ENCODE measurements around the gene PXMP4. TPM values are rescaled to one million over a fixed set of nuclear protein-coding genes. Genes with fewer than 3 reads are reported as not detected.

Gene PXMP4
- total RNA-seq, 1 donor from 2014 or later, result 9.2 TPM

DNA sequence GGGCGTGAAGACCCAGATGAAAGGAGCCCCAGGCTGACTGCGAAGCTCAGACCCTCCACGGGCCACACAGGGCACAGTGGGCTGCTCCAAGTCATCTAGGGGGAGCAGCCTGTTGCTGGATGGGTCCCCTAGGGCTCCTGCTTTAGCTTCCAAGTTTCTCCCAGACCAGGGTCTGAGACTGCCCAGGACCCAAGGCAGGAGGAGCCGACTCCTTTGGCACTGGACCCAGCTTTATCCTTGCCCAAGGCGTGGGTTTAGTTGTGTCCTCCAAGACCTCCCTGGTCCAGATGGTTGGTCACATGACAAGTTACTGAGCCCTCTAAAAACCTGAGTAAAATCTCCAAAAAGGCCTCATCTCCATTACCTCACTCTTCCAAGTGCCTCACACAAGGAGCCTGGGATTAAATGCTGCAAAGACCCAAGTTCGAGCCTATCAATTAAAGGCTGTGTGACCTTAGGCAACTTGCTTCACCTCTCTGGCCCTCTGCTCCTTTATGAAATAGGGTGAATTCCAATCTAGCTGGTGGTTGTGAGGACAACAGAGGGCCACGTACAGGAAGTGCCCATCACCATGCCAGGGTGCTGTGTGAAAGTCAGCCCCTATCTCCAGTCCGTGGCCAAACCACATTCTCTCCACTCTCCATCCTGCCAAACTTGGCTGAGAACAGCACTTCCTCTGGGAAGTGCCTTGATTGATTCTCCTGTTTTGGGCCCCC, 48.4 kb downstream of the PXMP4 start:
- no peak for DNase-seq (ENCODE audit: extremely low read depth, low read depth, low spot score)

DNA sequence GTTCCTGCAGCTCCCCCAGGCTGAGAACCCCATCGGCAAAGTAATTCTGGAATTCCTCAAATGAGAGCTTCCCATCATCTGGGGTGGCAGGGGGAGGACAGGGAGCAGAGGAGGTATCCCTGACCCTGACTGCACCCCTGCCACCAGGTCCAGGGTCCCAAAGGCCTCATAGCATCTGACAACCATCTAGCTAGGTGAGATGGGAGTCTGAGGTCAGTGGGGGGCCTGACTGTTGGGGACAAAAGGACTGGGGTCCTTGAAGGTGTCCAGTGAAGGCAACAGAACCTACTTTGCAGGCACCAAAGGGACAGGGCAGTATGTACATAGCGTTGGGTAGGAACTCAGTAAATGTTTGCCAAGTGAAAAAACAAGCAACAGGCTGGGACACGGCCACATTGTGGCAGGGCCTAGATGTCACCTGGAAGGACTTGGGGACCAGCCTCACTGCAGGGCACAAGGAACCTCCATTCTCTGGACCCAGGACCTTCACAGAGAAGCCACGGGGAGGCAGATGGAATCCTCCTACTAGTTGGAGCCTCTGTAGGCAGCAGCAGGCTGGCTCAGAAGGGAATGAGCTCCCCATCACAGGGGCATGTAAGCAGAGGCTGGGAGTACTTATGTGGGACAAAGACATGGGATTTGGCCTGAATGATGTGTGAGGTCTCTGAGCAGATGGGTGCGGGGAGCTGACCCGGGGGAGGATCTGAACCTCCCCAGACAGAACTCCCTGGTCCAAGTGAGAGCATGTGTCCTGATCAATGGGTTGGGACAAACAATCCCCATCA, 49.2 kb downstream of the PXMP4 start:
- DNase-seq (ENCODE audit: extremely low read depth, low read depth, low spot score), result no peak

DNA sequence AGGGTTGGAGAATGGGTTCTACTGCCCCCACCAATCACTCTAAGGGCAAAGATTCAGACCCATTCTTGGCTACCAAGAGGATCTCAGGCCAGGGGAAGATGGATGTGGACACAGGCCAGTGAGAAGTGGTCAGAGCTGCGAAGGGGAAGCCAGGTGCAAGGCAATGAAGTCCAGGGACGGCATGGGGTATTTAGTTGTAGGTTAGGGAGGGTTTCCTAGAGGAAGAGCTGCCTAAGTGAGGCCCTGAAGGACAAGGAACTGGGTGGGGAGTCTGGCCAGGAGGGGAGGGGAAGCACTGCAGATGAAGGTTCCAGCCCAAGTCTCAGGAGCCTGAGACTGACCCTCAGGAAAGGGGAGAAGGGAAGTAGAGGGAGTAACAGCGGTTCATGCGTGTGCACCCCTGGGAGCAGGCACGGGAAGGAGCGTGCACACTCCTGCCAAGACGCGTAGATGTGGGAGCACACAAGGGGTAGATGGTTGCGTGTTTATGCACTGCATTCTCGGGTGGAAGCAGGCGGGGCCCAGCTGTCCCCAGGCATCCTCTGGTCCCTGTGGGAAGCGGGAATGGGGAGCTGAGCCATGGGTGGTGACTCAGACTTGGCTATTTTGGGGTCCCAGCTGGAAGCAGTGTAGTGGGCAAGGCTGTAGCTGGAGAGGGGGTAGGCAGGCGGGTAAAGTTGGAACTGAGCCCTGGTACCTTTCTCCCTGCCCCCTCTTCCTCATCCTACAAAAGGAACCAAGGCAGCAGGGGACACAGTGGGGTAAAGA, 50.1 kb downstream of the PXMP4 start:
- DNase-seq (ENCODE audit: extremely low read depth, low read depth, low spot score), result no peak

DNA sequence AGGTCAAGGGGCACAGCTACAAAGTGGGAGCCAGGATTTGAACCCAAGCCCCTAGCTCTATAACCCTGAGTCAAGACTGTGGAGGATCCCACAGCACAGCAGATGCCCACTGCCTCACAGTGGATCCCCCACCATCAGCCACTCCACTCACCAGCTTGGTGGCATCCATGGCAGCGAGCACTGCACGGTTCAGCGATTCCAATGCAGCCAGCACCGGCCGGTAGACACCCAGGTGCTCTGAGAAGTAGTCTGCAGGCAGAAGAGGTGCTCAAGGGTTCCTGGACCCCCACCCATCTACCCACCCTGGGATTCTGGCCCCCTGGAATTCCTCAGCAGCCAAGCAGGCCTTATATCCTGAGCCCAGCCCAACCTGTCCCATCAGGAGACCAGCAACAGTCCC, 50.9 kb downstream of the PXMP4 start:
- DNase-seq (ENCODE audit: extremely low read depth, low read depth, low spot score), result no peak

DNA sequence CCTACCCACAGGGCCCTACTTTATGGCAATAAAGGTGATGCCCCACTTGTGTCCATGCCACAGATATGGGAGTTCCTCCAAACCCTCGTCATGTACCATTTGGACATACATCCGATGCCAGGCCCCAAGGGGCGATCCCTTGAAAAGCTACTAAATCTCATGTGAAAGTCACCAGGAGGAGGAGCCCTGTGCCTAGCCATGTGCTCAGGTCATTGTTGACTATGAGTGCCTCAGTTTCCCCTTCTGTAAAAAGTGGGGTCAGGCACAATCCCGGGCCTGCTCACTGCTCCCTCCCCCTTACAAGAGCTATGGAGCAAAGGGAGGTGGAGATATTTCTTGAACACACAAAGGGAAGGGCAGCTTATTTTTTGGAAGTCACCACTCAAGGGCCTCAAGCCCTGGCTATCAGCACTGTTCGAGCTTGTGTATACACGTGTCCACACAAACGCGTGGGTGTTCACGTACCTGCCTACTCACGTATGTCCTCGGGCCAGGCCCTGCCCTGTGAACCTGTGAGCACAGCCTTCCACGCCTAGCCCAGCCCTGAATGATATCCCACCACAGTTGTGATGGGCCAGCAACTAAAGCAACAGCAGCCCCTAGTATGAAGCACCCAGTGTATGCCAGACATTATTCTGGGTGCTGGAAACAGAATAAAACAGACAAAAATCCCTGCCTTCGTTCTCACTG, 51.5 kb downstream of the PXMP4 start:
- no peak for DNase-seq (ENCODE audit: extremely low read depth, low read depth, low spot score)

DNA sequence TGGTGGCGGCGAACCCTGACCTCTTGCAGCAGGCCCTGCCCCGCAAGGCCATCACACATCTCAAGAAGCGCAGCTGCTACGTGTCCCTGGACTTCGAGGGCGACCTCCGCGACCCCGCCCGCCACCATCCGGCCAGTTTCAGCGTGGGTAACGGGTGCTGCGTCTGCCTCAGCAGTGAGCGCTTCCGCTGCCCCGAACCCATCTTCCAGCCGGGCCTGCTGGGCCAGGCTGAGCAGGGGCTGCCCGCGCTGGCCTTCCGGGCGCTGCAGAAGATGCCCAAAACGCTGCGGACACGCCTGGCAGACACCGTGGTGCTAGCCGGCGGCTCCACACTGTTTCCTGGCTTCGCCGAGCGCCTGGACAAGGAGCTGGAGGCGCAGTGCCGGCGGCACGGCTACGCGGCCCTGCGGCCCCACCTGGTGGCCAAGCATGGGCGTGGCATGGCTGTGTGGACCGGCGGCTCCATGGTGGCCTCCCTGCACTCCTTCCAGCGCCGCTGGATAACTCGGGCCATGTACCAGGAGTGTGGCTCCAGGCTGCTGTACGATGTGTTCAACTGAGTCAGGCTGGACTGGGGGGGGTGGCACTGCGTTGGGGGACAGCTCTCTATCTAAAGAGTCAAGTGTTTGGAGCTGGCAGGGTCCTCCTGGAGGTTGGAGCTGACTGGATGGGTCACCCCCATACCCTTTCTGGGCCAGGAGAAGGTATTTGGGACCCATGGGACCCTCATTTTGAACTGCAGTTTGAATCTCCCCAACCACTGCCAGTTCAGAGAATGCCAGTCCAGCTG, 52.2 kb downstream of the PXMP4 start:
- DNase-seq (ENCODE audit: extremely low read depth, low read depth, low spot score), result no peak

DNA sequence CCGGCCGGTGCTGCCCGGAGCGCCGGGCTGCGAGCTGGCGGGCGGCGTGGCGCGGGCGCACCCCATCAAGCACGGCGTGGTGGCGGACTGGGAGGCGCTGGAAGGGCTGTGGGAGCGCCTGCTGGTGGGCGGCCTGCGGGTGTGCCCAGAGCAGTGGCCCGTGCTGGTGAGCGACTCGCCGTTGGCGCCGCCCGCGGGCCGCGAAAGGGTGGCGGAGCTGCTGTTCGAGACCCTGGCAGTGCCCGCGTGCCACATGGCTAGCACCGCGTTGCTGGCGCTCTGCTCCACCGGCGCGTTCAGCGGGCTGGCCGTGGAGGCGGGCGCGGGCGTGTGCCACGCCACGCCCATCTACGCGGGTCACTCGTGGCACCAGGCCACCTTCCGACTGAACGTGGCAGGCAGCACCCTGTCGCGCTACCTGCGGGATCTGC, 52.9 kb downstream of the PXMP4 start:
- no peak for DNase-seq (ENCODE audit: extremely low read depth, low read depth, low spot score)

DNA sequence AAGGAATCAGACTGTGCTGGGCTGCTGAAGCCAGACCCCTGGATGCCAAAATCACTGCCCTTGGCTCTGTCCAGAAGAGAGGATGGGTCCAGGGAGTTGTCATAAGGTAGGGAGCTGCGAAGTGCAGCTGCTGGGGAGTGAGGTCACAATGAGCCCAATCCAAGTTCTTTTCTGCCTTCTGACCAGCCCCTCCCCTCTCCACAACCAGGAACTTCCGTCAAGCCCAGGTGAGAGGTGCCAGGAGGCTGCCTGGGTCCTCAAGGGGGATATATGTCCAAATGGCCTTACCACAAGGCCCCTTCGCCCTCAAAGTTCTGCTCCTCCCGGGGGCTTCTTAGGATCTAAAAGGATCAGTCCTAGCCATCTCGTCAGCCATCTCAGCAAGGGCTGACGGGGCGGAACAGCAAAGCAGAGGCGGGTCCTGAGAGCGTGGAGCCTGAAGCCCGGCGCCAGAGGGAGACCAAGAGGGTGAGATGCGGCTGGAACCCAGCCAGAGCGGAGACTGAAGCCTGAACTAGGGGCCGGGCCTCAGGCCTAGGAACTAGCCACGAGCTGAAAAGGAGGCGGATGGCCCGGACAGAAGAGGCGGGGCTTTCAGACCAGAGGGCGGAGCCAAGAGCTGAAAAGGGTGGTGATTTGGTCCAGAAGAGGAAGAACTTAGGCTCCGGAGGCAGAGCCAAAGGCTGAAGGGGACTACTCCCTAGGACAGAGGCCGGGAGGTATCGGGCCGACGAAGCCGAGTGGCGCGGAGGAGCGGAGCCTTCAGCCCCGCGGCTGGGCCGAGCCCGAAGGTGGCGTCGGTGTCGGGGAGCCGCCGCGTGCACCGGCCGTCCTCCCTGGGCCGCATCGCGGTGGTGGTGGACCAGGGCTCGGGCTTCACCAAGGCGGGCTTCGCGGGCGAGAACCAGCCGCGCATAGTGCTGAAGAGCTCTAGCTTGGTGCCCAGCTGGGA, 53.5 kb downstream of the PXMP4 start, which contains the start of gene ACTL10:
TSS of gene ACTL10 (plus strand) at position 651 of the 952 bp plus-strand sequence. CDS start 555 bp downstream, outside the sequence.
- DNase-seq (ENCODE audit: extremely low read depth, low read depth, low spot score), result peak; percentile 84

DNA sequence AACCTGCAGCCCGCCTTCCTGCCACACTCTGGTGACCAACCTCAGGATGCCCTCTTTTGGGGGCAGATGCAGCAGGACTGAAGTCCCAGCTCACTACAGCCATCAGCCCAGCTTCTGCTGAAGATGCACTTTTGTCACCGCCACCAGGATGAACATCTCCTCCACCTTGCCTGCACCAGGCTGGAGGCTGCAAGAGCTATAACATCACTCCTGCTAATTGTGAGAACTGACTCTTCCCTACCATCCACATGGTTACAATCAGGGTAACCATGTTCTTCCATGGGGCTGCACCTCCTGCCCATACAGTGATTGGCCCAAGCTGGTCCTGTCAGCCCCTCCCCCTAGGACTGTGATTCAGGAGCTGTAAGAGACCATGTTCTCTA, 55.4 kb downstream of the PXMP4 start:
- no peak for DNase-seq (ENCODE audit: extremely low read depth, low read depth, low spot score)

DNA sequence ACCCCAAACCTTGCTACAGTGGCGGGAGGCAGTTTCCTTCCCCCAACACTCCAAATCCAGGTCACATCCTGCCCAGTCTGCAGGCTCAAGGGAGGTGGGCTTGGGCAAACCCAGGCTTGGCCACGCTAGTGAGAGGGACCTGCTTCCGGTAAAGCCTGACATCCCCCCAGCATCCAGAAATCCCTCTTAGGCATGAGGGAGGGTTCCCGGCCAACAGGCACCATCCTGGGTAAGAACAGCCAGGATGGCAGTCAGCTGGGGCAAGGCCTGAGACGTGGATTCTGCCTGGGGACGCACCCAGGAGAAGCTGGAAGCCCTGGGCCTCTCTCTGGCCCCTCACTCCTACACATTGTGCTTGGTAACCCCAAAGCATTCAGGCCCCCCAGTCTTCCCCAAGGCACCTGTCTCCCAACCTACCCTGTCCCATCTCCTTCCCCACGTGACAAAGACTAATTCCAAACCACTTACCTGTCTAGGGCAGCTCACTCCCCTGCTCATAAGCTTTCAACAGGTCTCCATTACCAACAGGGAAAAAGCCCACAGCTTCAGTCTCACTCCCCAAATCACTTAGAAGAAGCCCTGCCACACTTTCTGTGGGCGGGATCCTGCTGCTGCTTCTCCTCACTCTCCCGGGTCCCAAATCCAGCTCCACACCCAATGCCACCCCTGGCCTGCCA, 55.9 kb downstream of the PXMP4 start:
- DNase-seq (ENCODE audit: extremely low read depth, low read depth, low spot score), result no peak

DNA sequence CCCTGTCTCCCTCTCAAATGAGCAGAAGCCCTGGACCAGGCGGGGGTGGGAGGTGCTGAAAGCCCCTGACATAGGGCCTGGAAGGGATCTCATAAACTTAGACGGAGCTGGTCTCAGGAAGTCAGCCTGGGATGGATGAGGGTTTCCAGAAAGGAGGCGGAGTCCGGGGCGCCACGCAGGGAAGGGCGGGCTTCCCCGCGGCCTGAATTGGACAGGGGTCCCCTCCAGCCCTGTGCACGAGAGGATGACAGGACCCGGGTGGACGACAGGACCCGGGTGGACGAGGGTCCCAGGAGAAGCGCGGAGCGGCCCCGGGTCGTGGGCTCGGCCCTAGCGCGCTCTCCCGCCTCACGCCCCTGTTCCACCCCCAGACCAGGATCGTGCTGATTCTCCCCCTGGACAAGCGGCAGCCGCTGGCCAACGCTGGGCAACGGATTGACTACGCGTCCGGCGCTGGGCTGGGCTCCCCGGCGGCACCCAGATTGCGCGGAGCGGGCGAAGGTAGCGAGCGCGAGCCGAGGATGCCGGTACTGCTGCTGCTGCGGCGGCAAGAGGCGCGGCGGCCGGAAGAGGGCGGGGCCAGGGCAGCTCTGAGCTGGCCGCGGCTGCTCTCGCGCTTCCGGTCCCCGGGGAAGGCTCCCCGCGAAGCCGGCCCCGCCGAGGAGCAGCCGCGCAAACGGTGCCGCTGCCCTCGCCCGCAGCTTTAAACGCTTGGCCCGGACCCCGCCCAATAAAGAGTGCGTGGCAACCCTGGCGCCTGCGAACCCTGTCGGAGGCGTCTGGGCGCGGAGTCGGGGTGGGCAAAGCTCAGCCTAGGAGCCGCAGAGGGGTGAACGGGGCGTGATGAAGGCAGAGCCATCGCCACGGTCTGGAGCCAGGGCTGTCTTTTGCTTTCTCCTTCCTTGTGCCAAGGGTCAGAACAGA, 56.7 kb downstream of the PXMP4 start:
- no peak for DNase-seq (ENCODE audit: extremely low read depth, low read depth, low spot score)

DNA sequence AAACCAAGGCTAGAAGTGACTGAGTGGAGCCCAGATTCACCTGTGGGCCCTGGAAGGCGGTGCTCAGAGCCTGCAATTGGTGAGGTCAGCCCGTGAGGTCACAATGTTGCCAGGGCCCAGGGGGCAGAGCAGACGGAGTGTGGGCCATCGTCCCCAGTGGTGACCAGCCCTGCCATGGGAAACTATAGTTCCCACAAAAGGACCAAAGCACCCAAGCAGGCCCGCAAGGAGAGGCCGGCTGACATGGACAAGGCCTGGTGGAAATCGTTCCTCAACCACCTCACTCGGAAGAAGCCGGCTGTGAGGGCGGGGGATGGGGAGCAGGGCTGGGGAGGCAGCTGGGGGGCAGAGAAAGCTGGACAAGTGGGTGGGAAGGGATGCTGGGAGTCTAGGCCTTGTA, 57.9 kb downstream of the PXMP4 start, which contains the start of gene C20orf144:
TSS of gene C20orf144 (plus strand) at position 156 of the 400 bp plus-strand sequence. CDS start at position 175, 19 bp downstream.
- DNase-seq (ENCODE audit: extremely low read depth, low read depth, low spot score), result no peak

DNA sequence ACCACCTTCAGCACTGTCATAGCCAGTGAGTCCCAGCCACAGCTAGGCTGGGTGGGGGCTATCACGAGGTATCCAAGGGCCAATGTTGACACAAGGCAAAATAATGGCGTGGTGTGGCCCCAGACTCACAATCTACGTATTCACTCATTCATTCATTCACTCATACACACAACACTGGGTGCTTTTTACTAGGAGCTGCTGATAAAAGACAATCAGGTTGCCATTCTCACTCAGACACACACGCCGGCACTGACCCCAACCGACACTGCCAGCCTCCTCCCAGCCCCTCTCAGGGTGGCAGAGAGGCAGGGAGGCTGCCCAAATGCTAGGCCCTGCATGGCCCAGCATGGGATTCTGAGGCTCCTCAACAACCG, 59.4 kb downstream of the PXMP4 start:
- no peak for DNase-seq (ENCODE audit: extremely low read depth, low read depth, low spot score)

DNA sequence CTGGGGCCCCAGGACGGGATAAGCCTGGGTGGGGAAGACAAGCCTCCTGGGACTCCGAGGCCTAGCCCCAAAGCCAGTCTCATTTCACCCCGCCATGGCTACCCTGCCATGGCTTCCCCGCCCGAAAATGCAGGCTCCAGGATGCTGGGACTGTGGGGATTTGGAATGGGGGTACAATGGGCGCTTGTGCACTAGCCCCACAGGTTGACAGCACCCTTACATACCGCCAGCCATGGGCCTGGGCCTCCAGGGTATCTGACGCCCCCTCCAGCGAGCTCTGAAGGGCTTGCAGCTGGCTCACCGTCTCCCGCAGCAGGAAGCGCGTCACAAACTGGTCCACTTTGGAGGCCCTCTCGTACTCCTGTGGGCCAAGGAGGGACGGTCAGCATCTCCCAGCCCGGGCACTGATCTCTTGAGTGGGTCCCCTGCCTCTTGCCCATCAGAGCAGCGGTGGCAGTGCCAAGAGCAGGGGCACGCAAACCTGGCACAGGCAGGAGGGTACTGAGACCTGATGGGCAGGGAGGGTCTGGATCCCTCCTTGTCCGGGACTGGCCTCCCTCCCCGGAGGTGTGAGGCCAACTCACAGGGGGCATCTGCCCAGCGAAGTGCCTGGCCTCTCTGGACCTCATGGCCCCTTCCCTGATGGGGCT, 60.0 kb downstream of the PXMP4 start:
- no peak for DNase-seq (ENCODE audit: extremely low read depth, low read depth, low spot score)

DNA sequence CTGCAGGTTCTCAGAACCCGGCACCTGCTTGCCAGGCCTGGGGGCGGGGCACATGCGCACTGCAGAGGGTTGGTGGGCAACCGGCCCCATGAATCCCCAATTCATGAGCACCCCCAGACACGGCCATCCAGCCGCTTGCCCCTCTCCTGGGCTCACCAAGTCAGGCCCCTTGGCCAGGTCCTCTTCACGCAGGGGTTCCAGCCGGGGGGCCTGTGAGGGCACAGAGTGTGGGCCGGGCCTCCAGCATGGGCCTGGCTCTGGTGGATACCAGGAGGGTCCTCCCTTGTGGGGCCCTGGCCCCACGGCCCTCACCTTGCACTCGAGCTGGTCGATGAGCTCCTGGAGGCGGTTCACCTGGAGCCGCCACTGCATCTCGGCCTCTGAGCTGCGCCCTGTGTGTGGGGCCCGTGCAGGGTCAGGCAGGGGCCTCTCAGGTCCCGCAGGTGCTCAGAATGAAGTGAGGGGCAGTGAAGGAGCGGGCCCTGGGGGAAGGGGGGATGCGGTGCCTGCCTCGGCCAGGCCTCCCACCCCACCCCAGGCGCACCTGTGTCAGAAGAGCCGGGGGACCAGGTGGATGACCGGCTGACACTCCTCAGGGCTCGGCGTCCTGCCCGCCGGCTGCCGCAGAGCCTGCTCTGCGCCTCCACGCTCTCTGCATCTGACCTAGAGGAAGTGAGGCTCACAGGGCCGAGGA, 60.6 kb downstream of the PXMP4 start:
- DNase-seq (ENCODE audit: extremely low read depth, low read depth, low spot score), result no peak

DNA sequence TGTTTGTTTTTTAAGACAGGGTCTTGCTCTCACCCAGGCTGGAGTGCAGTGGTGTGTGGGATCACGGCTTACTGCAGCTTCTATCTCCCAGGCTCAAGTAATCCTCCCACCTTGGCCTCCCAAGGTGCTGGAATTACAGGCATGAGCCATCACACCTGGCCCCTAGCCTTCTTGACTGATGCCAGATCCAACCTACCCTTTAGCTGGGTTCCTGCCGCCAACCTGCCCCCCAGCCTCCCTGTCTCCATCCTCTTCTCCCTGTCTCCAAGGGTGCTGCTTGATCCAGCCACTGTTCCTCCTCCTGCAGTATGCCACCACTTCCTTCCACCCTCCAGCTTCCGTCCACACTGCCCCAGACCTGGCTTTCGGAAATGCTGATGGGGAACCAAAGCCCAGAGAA, 61.2 kb downstream of the PXMP4 start:
- DNase-seq (ENCODE audit: extremely low read depth, low read depth, low spot score), result no peak
